HTR-8/SVneo (cell line): ENCODE results near the gene HNRNPF.
"Not testable (repeated sequence)": the region's sequence is repeated elsewhere in the genome, so short reads cannot be mapped to it uniquely, and the experiment has no call there.

Experiments used
- DNase-seq: peaks from one replicate; pipeline ENCODE4 v3.0.0; 2011; ENCODE audit warnings: low spot score, mixed read lengths; ENCODE audit not compliant: insufficient read length
- FAIRE-seq: peaks from 2 replicates; lab custom pipeline; 2011; peaks lifted over from hg19 to GRCh38; lab: Jason Lieb, UNC

HNRNPF gene

GRCh38 chr10:43399320-43400310 is 9.4 kb downstream of the HNRNPF start:
- FAIRE-seq (no peak), DNase-seq (no peak)

DNA sequence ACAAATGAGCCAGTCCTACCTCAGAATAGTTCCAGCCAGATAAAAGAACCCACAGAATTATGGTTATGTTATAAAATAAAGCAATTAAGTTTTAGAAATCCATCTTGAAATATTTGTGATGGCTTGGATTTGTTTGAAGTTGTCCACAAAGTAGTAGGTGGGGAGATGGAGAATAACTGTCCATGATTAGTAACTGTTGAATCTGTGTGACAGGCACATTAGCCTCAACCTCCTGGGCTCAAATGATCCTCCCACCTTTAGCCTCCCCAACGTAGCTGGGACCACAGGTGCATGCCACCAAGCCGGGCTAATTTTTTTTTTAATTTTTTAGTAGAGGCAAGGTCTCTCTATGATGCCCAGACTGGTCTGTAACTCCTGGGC is 10.1 kb downstream of the HNRNPF start:
- no peak for FAIRE-seq
- no peak for DNase-seq

DNA sequence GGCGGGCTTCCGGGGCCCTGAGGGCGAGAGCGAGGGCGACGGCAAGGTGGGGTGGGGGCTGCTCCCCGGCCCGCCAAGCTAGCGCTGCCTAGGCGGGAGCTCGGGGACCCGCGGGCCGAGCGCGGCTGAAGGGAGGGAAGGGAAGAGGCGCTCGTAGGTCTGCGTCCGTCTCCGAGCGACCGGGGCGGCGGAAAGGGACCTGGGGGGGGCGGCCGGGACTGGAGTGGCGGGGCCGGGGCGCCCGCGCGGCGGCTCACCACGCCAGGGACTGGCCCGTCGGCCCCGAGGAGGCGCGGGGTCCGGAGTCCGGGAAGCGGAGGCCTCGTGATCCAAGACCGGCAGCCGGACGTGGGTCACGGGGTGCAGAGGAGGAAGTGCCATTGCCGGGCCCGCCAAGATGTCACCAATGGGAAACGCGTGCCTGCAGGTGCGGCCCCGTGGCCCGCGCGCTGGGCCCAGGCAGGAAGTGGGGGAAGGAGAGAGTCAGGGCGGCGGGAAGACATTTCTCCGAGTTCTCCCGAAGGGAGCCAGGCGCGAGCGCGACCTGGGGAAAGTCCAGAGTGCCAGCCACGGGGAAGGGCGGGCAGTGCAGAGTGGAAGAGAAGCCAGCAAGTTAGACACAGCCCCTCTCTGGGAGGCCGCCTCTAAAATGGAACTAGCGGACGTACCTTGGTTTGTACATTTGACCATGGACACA is 11.9 kb downstream of the HNRNPF start:
- DNase-seq = peak; percentile 90
- FAIRE-seq = peak; percentile 40

DNA sequence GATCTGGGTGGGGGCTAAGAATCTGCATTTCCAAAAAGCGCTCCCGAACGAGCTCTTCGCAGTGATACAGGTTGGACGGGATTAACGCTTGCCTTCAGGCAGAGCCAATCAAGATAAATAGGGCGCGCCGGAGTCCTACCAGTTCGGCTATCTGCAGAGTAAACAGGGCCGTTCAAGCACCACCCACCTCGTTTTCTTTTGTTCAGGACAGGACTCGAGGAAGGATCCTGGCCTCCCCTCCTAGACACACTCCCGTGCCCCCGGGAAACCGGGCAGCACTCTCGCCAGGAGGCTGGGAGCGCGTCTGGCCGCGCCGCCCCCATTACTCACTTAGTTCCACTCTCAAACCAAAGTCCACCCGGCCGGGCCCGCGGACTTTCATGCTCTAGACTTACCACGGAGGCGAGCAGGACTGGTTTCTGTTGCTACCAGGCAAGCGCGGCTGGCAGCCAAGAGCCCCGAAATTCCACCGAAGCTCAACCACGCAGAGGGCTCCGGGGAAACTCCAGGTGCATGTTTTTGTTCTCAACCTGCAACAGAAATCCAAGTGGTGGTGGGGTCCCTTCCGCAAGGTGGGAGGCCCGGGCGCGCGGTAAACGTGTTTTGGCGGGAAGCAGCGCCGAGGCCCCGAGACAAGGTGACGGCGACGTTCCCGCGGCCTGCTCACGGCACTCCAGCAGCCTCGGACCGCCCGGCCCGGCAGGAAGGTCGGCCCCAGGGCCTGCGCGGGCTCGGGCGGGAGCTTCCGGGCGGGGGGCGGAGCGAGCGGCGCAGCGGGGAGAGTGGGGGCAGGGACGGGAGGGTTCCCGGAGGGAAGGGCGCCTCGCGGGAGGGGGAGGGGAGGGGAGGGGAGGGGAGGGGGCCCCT is 12.7 kb downstream of the HNRNPF start:
- peak; percentile 74 for FAIRE-seq
- peak; percentile 87 for DNase-seq

GRCh38 chr10:43395571-43396060 is 13.4 kb downstream of the HNRNPF start:
- FAIRE-seq = no peak
- DNase-seq = no peak

GRCh38 chr10:43394868-43395267 is 14.1 kb downstream of the HNRNPF start:
- no peak for FAIRE-seq

GRCh38 chr10:43393606-43394360 is 15.2 kb downstream of the HNRNPF start:
- no peak for FAIRE-seq
- no peak for DNase-seq

More at GRCh38 chr10:43394868-43395267, 14.1 kb downstream of the HNRNPF start:
- DNase-seq = no peak

DNA sequence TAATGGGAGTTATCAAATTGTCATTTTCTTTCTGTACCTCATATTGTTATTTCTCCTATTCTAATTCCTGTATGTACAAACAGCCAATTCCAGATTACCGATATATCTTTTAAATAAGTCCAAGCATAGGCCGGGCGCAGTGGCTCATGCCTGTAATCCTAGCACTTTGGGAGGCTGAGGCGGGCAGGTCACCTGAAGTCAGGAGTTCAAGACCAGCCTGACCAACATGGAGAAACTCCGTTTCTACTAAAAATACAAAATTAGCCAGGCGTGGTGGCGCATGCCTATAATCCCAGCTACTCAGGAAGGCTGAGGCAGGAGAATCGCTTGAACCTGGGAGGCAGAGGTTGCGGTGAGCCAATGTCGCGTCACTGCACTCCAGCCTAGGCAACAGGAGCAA is 15.8 kb downstream of the HNRNPF start:
- FAIRE-seq = not testable (repeated sequence)

GRCh38 chr10:43392748-43393147 is 16.2 kb downstream of the HNRNPF start:
- FAIRE-seq (no peak), DNase-seq (no peak)

More for the DNA sequence above, 15.8 kb downstream of the HNRNPF start:
- DNase-seq = not testable (repeated sequence)

- no peak for FAIRE-seq
- no peak for DNase-seq
Measured at GRCh38 chr10:43391496-43391895, 17.5 kb downstream of the HNRNPF start.

DNA sequence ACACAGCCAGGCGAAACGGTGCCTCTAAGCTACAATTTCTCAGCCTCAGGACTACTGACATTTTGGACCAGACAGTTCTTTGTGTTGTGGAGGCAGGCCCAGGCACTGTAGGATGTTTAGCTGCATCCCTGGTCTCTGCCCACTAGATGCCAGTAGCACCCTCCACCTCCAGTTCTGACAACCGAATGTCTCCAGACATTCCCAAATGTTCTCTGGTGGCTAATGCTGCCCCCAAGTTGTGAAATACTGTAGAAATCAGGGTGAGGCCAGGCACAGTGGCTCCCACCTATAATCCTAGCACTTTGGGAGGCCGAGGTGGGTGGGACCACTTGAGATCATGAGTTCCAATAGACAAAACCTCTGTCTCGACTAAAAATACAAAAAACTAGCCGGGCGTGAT is 18.2 kb downstream of the HNRNPF start:
- peak; percentile 20 for FAIRE-seq
- no peak for DNase-seq

DNA sequence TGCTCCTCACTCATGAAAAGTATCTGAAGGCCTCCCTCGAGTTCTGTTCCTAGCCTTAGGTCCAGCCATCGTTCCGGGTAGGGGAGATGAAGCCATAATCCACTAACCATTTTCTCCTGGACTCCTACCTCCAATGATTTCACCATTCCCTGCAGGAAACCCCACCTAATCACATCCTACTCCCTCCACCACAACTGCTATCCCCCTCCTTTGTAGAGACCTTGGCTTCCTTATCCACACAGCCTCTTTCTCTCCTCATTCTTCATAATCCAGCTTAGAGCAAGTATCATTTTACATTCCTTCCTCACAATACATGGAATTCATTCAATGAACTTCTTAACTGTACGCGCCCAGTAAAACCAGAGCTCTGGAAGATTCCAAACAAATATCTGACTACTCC is 18.7 kb downstream of the HNRNPF start:
- no peak for DNase-seq
- no peak for FAIRE-seq

- DNase-seq (no peak), FAIRE-seq (no peak)
Measured at GRCh38 chr10:43389867-43390266, 19.1 kb downstream of the HNRNPF start.

DNA sequence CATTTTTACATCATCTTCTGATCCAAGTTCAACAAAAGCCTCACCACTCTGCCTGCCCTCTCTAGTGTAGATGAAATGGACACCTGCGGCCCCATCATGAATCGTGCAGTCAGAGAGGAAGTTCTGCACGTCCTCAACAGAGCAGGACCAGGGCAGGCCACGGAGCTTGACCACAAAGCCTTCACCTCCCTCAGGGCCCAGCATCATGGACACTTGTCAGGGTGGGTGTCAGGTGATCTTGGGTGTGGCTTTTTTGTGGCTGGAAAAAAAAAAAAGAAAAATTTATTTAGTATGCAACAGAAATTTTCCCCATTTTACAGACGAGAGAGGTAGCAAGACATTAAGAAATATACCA is 21.3 kb downstream of the HNRNPF start:
- FAIRE-seq (no peak), DNase-seq (no peak)

- DNase-seq = no peak
- FAIRE-seq = peak; percentile 38
Measured at GRCh38 chr10:43386981-43387677, 21.9 kb downstream of the HNRNPF start.

- DNase-seq = no peak
- FAIRE-seq = no peak
Measured at GRCh38 chr10:43386549-43386948, 22.4 kb downstream of the HNRNPF start.

- DNase-seq = no peak
- no peak for FAIRE-seq
Measured at GRCh38 chr10:43385412-43386004, 23.5 kb downstream of the HNRNPF start.
